WTC11 (cell line): ENCODE results near the gene GNG10. TPM values are rescaled to one million over a fixed set of nuclear protein-coding genes. Genes with fewer than 3 reads are reported as not detected.
A peak's percentile ranks its signal among the peaks of the same experiment; 100 is the strongest.

Experiments used
- ATAC-seq: fragments of 200-7000 bp; cut with Tn5 transposase; 2 replicates; pipeline ENCODE4 v1.10.0; 2021; ENCODE audit warnings: mild to moderate bottlenecking, moderate library complexity
- CTCF ChIA-PET: fragments of 300-600 bp; sonication (Branson Sonifier 250); formaldehyde crosslinking; loops from one replicate; lab custom pipeline; 2021; ENCODE audit warnings: antibody characterized with exemption; lab: Charles Lee
- POLR2A ChIA-PET: fragments of 350-600 bp; sonication (Branson Sonifier 250); formaldehyde crosslinking; loops from one replicate; lab custom pipeline; 2021; ENCODE audit warnings: antibody characterized with exemption; lab: Charles Lee
- DNase-seq: peaks from one replicate; pipeline ENCODE4 v3.0.0; 2021; ENCODE audit warnings: low spot score
- H3K27ac Mint-ChIP-seq: 2 replicates; pipeline ENCODE4 v1.8.0; 2021; ENCODE audit warnings: mixed read lengths
- H3K27me3 Mint-ChIP-seq: 2 replicates; pipeline ENCODE4 v1.8.0; 2021; ENCODE audit warnings: low read depth, mild to moderate bottlenecking, moderate library complexity, mixed read lengths
- H3K36me3 Mint-ChIP-seq: 2 replicates; pipeline ENCODE4 v1.8.0; 2021; ENCODE audit warnings: mixed read lengths
- H3K4me1 Mint-ChIP-seq: 2 replicates; pipeline ENCODE4 v1.8.0; 2022; ENCODE audit warnings: mixed read lengths
- H3K4me3 Mint-ChIP-seq: 2 replicates; pipeline ENCODE4 v1.8.0; 2021; ENCODE audit warnings: mild to moderate bottlenecking, moderate library complexity, mixed read lengths
- H3K9me3 Mint-ChIP-seq: 2 replicates; pipeline ENCODE4 v1.8.0; 2021; ENCODE audit warnings: mixed read lengths
- FOXP1 ChIP-seq: sonication (generic); formaldehyde crosslinking; IDR thresholded peaks from 2 replicates; pipeline ENCODE4 v1.8.0; 2022; ENCODE audit warnings: missing genetic modification reagents, mild to moderate bottlenecking, moderate library complexity, borderline replicate concordance
- GTF2I ChIP-seq: fragments of 250-450 bp; sonication (Bioruptor Pico); conservative IDR thresholded peaks from 2 replicates; pipeline ENCODE4 v1.4.0; 2021; ENCODE audit warnings: mild to moderate bottlenecking
- HMGXB4 ChIP-seq: sonication (generic); formaldehyde crosslinking; IDR thresholded peaks from 2 replicates; pipeline ENCODE4 v1.8.1; 2023; ENCODE audit warnings: mild to moderate bottlenecking, moderate library complexity, missing genetic modification reagents
- JUN ChIP-seq: sonication (generic); formaldehyde crosslinking; IDR thresholded peaks from 2 replicates; pipeline ENCODE4 v1.8.0; 2023; ENCODE audit warnings: mild to moderate bottlenecking, missing genetic modification reagents
- MYBL2 ChIP-seq: sonication (generic); formaldehyde crosslinking; IDR thresholded peaks from 2 replicates; pipeline ENCODE4 v1.8.1; 2023; ENCODE audit warnings: mild to moderate bottlenecking, moderate library complexity, missing genetic modification reagents
- TCF7 ChIP-seq: sonication (generic); formaldehyde crosslinking; IDR thresholded peaks from 2 replicates; pipeline ENCODE4 v1.8.0; 2022; ENCODE audit warnings: mild to moderate bottlenecking, low read depth, missing genetic modification reagents, moderate library complexity
- TEAD1 ChIP-seq: sonication (generic); formaldehyde crosslinking; IDR thresholded peaks from 2 replicates; pipeline ENCODE4 v1.8.0; 2022; ENCODE audit warnings: mild to moderate bottlenecking, missing genetic modification reagents
- ZBTB21 ChIP-seq: sonication (generic); formaldehyde crosslinking; IDR thresholded peaks from 2 replicates; pipeline ENCODE4 v1.8.1; 2023; ENCODE audit warnings: mild to moderate bottlenecking, missing genetic modification reagents, borderline replicate concordance
- ZBTB43 ChIP-seq: sonication (generic); formaldehyde crosslinking; IDR thresholded peaks from 2 replicates; pipeline ENCODE4 v1.8.1; 2023; ENCODE audit warnings: mild to moderate bottlenecking, missing genetic modification reagents
- ZMAT4 ChIP-seq: fragments of 250-450 bp; sonication (Bioruptor Pico); IDR thresholded peaks from 2 replicates; pipeline ENCODE4 v1.9.0; 2021; ENCODE audit warnings: mild to moderate bottlenecking
- ZNF121 ChIP-seq: sonication (generic); formaldehyde crosslinking; IDR thresholded peaks from 2 replicates; pipeline ENCODE4 v1.8.0; 2023; ENCODE audit warnings: missing genetic modification reagents
- ZNF416 ChIP-seq: fragments of 250-450 bp; sonication (Bioruptor Pico); IDR thresholded peaks from 2 replicates; pipeline ENCODE4 v1.9.0; 2021; ENCODE audit warnings: mild to moderate bottlenecking, inconsistent platforms
- ZNF423 ChIP-seq: fragments of 250-450 bp; sonication (Bioruptor Pico); IDR thresholded peaks from 2 replicates; pipeline ENCODE4 v2.1.2; 2022; ENCODE audit warnings: mild to moderate bottlenecking, moderate library complexity
- total RNA-seq: library from RNA; stranded (reverse); gene quantifications from 3 replicates; pipeline ENCODE4 v1.2.3, GENCODE V29; 2021
- TF ChIP-seq, protein P1 (sequence below): fragments of 250-450 bp; sonication (Bioruptor Pico); IDR thresholded peaks from 2 replicates; pipeline ENCODE4 v1.9.0; 2021; ENCODE audit warnings: mild to moderate bottlenecking, borderline replicate concordance
- TF ChIP-seq, protein P2 (sequence below): sonication (generic); formaldehyde crosslinking; IDR thresholded peaks from 2 replicates; pipeline ENCODE4 v1.8.0; 2022; ENCODE audit warnings: mild to moderate bottlenecking, missing genetic modification reagents
- TF ChIP-seq, protein P3 (sequence below): sonication (generic); formaldehyde crosslinking; IDR thresholded peaks from 2 replicates; pipeline ENCODE4 v1.8.0; 2022; ENCODE audit warnings: mild to moderate bottlenecking, missing genetic modification reagents

The GNG10 gene
- total RNA-seq, 1 experiment from 2014 or later, result 17.2 TPM

GRCh38 chr9:111661802-111662521 is 557 bp downstream of the GNG10 start:
- TF ChIP-seq TCF7 (0 out of 2 replicates have a peak, but pooled peaks have one; percentile 6), ZBTB21 (no peak), ZNF423 (CRISPR knock-in tag) (peak; percentile 1; the same call in 1 of the 2 replicates), JUN (CRISPR knock-in tag) (no peak), ZBTB43 (0 out of 2 replicates have a peak, but pooled peaks have one; percentile 1), HMGXB4 (CRISPR knock-in tag) (no peak), MYBL2 (CRISPR knock-in tag) (0 out of 2 replicates have a peak, but pooled peaks have one; percentile 7), FOXP1 (CRISPR knock-in tag) (no peak; the same call in 1 of the 2 replicates), ZMAT4 (CRISPR knock-in tag) (no peak), GTF2I (CRISPR knock-in tag) (no peak), TEAD1 (CRISPR knock-in tag) (no peak), ZNF416 (no peak), ZNF121 (CRISPR knock-in tag) (no peak)
- TF ChIP-seq, protein P1, sequence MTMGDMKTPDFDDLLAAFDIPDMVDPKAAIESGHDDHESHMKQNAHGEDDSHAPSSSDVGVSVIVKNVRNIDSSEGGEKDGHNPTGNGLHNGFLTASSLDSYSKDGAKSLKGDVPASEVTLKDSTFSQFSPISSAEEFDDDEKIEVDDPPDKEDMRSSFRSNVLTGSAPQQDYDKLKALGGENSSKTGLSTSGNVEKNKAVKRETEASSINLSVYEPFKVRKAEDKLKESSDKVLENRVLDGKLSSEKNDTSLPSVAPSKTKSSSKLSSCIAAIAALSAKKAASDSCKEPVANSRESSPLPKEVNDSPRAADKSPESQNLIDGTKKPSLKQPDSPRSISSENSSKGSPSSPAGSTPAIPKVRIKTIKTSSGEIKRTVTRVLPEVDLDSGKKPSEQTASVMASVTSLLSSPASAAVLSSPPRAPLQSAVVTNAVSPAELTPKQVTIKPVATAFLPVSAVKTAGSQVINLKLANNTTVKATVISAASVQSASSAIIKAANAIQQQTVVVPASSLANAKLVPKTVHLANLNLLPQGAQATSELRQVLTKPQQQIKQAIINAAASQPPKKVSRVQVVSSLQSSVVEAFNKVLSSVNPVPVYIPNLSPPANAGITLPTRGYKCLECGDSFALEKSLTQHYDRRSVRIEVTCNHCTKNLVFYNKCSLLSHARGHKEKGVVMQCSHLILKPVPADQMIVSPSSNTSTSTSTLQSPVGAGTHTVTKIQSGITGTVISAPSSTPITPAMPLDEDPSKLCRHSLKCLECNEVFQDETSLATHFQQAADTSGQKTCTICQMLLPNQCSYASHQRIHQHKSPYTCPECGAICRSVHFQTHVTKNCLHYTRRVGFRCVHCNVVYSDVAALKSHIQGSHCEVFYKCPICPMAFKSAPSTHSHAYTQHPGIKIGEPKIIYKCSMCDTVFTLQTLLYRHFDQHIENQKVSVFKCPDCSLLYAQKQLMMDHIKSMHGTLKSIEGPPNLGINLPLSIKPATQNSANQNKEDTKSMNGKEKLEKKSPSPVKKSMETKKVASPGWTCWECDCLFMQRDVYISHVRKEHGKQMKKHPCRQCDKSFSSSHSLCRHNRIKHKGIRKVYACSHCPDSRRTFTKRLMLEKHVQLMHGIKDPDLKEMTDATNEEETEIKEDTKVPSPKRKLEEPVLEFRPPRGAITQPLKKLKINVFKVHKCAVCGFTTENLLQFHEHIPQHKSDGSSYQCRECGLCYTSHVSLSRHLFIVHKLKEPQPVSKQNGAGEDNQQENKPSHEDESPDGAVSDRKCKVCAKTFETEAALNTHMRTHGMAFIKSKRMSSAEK, result no peak
- TF ChIP-seq, protein P2, sequence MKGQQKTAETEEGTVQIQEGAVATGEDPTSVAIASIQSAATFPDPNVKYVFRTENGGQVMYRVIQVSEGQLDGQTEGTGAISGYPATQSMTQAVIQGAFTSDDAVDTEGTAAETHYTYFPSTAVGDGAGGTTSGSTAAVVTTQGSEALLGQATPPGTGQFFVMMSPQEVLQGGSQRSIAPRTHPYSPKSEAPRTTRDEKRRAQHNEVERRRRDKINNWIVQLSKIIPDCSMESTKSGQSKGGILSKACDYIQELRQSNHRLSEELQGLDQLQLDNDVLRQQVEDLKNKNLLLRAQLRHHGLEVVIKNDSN (CRISPR knock-in tag), result no peak
- TF ChIP-seq, protein P3, sequence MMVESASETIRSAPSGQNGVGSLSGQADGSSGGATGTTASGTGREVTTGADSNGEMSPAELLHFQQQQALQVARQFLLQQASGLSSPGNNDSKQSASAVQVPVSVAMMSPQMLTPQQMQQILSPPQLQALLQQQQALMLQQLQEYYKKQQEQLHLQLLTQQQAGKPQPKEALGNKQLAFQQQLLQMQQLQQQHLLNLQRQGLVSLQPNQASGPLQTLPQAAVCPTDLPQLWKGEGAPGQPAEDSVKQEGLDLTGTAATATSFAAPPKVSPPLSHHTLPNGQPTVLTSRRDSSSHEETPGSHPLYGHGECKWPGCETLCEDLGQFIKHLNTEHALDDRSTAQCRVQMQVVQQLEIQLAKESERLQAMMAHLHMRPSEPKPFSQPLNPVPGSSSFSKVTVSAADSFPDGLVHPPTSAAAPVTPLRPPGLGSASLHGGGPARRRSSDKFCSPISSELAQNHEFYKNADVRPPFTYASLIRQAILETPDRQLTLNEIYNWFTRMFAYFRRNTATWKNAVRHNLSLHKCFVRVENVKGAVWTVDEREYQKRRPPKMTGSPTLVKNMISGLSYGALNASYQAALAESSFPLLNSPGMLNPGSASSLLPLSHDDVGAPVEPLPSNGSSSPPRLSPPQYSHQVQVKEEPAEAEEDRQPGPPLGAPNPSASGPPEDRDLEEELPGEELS (CRISPR knock-in tag), result no peak
- no peaks in the 10 kb centered on the region for H3K9me3 Mint-ChIP-seq
- ChIA-PET POLR2A (interaction anchor here (0.5 to 2.4 kb wide), 2 partner anchors 31 to 305 kb away, joined by 4 to 11 read pairs; partner anchors contain the start of gene DNAJC25), CTCF (interaction anchor here (1.4 to 2.2 kb wide), 3 partner anchors 40 to 413 kb away, joined by 4 to 8 read pairs (median 5); no protein-coding TSS in a partner anchor)
- H3K27me3 Mint-ChIP-seq, result peaks cover 13% of the 10 kb centered on the region
- ATAC-seq (peak; percentile 44), DNase-seq (peak; percentile 43)
- peaks cover 6% of the 10 kb centered on the region for H3K36me3 Mint-ChIP-seq
- peaks cover 22% of the 10 kb centered on the region for H3K4me1 Mint-ChIP-seq
- H3K4me3 Mint-ChIP-seq, result peak overlapping the region; percentile 94
- peak overlapping the region; percentile 66 for H3K27ac Mint-ChIP-seq
